ENCODE results near the gene PHF2. TPM values are rescaled to one million over a fixed set of nuclear protein-coding genes. Genes with fewer than 3 reads are reported as not detected.

PHF2 gene
- total and polyA plus RNA-seq, 9 of the 15 experiments (the other 6 are each of a cell fraction or from before 2014, with no cell fraction given), result 0.37 to 14.4 (median 8.1) TPM

- no peak for TF ChIP-seq AFF4 (CRISPR knock-in tag; IDR thresholded peaks at IDR 0.05)
- no peak for TF ChIP-seq ZBTB33 (CRISPR knock-in tag; IDR thresholded peaks at IDR 0.05)
- no peak for TF ChIP-seq TRIM28 (IDR thresholded peaks at IDR 0.05)
Measured at GRCh38 chr9:93577975-93578682, 1.7 kb downstream of the PHF2 start (continued).
